Common myeloid progenitor, CD34-positive (primary cell): ENCODE data around the gene DYNLT5.
"Not testable (repeated sequence)": the region's sequence is repeated elsewhere in the genome, so short reads cannot be mapped to it uniquely, and the experiment has no call there.

ENCODE experiments used
- CTCF ChIA-PET: fragments of 350-600 bp; sonication (Branson Sonifier 250); formaldehyde crosslinking; loops from one replicate; lab custom pipeline; 2021; ENCODE audit warnings: antibody characterized with exemption; lab: Charles Lee
- POLR2A ChIA-PET: fragments of 350-600 bp; sonication (Branson Sonifier 250); formaldehyde crosslinking; loops from one replicate; lab custom pipeline; 2021; ENCODE audit warnings: antibody characterized with exemption; lab: Charles Lee
- DNase-seq, 3 donors: peaks; one replicate each; pipeline versions ENCODE4 v3.0.0 to v3.0.0-alpha.2; 2013
- H3K27ac ChIP-seq, 2 experiments: 1 replicate in 1 of 2; 2 replicates in 1 of 2; pipeline ENCODE4 v1.7.0; 2013; ENCODE audit warnings: inconsistent platforms in 2 of 2, low read length in 2 of 2, mild to moderate bottlenecking in 2 of 2, low read depth in 1 of 2, moderate library complexity in 1 of 2; ENCODE audit not compliant: severe bottlenecking in 2 of 2, insufficient read depth in 1 of 2, poor library complexity in 1 of 2
- H3K27me3 ChIP-seq, 5 experiments: replicated peaks in 2 of 5; 1 replicate in 3 of 5; 2 replicates in 2 of 5; pipeline versions ENCODE4 v1.6.1 to v1.7.0; 2013; ENCODE audit warnings: low read length in 4 of 5, mild to moderate bottlenecking in 2 of 5, moderate library complexity in 2 of 5, inconsistent platforms in 1 of 5; ENCODE audit not compliant: insufficient read depth in 5 of 5, control insufficient read depth in 4 of 5
- H3K36me3 ChIP-seq, 4 experiments: 1 replicate in 2 of 4; 2 replicates in 2 of 4; pipeline versions ENCODE4 v1.6.1 to v1.7.0; 2013; ENCODE audit warnings: low read length in 3 of 4, control low read depth in 1 of 4, mild to moderate bottlenecking in 1 of 4; ENCODE audit not compliant: control insufficient read depth in 4 of 4, insufficient read depth in 4 of 4
- H3K4me1 ChIP-seq, 4 experiments: 1 replicate in 3 of 4; 2 replicates in 1 of 4; pipeline versions ENCODE4 v1.6.1 to v1.7.1; 2013; ENCODE audit warnings: low read length in 3 of 4, mild to moderate bottlenecking in 3 of 4, control low read depth in 1 of 4, inconsistent platforms in 1 of 4, moderate library complexity in 1 of 4; ENCODE audit not compliant: control insufficient read depth in 4 of 4, insufficient read depth in 4 of 4; ENCODE audit errors: control extremely low read depth in 1 of 4
- H3K4me3 ChIP-seq, 7 experiments: 1 replicate in 4 of 7; 2 replicates in 3 of 7; pipeline versions ENCODE4 v1.5.1 to v1.7.0; 2013; ENCODE audit warnings: mild to moderate bottlenecking in 7 of 7, low read length in 6 of 7, moderate library complexity in 6 of 7, inconsistent platforms in 2 of 7, low read depth in 2 of 7, control low read depth in 1 of 7; ENCODE audit not compliant: insufficient read depth in 4 of 7, control insufficient read depth in 1 of 7; ENCODE audit errors: extremely low read depth in 1 of 7
- H3K9me3 ChIP-seq, 5 experiments: 1 replicate in 4 of 5; 2 replicates in 1 of 5; pipeline versions ENCODE4 v1.6.1 to v1.7.1; 2013; ENCODE audit warnings: low read length in 4 of 5, mild to moderate bottlenecking in 2 of 5, inconsistent platforms in 1 of 5, low read depth in 1 of 5, moderate library complexity in 1 of 5; ENCODE audit not compliant: control insufficient read depth in 4 of 5, insufficient read depth in 2 of 5; ENCODE audit errors: control extremely low read depth in 1 of 5
- WGBS: methylation state at CpG from one replicate; pipeline ENCODE4 v1.1.5; 2013; ENCODE audit not compliant: insufficient coverage; 5-methylcytosine and 5-hydroxymethylcytosine counted together

DYNLT5 gene

DNA sequence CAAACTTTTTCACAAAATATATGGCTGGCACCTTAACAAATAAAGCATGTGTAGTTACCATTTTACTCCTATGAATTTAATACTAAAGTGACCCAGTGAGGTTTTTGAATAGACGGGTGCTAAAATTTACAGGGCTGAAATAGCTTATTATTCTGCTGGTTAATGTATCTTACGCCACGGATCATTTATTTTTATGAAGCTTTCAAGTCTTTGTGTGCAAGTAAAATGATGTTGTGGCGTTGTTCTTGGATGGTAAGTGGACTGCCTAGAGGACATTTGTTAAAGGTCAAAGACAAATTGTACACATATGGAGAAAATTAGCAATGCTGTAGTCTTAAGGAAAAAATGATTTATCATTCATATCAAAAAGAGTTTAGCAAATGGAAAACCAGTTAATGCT is 26.0 kb downstream of the DYNLT5 start:
- WGBS, result 100% methylated on average over 4 of the region's 4 CpGs
- Histone ChIP-seq H3K4me1 (no peaks in the 10 kb centered on the region), H3K36me3 (peaks cover 1 to 68% (median 26%) of the 10 kb centered on the region in 4 experiments), H3K27ac (no peak overlapping the region), H3K27me3 (no peaks in the 10 kb centered on the region), H3K4me3 (no peak overlapping the region), H3K9me3 (peaks cover 3 to 24% (median 10%) of the 10 kb centered on the region in 5 experiments)
- ChIA-PET CTCF (interaction anchor here (1.0 kb wide), 1 partner anchor 20 kb away, joined by 4 read pairs; no protein-coding TSS in a partner anchor), POLR2A (no interaction called here)
- no peak for DNase-seq

- Histone ChIP-seq H3K27me3 (no peaks in the 10 kb centered on the region), H3K4me3 (no peak overlapping the region), H3K27ac (no peak overlapping the region), H3K36me3 (peaks cover 0 to 61% (median 23%) of the 10 kb centered on the region in 4 experiments), H3K4me1 (no peaks in the 10 kb centered on the region), H3K9me3 (peaks cover 3 to 24% (median 10%) of the 10 kb centered on the region in 5 experiments)
- POLR2A ChIA-PET, result no interaction called here
- DNase-seq, result no peak
- no CpG with 5 or more reads among the region's 4 CpGs for WGBS
- CTCF ChIA-PET, result interaction anchor here (0.9 kb wide), 1 partner anchor 12 kb away, joined by 3 read pairs; no protein-coding TSS in a partner anchor
Measured at GRCh38 chr1:66778969-66779368, 26.7 kb downstream of the DYNLT5 start.

DNA sequence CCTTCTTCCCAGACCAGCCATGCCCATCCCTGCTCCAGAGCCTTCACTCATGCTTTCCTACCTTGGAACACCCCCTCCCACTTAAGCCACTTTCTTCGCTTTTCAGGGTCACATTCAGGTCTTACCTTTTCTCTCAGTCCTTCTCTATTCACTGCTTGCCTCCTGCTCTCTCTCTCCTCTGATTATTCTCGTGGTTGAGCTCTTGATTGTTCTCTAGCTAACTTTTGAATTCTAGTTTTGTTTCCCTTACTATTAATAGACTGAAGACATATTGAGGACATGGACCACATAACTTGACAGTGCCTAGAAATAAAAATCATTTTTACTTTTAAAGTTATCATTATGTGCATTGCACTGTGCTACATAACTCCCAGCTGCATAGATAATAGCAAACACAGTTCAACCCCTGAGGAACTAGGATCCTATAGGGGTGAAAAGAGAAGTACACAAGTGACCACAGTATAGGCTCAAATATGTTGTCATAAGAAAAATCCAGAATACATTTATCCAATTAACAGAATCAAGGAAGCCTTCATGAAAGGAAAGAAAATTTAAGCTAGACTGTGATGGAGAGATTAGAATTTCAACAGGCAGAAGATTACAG is 27.3 kb downstream of the DYNLT5 start:
- Histone ChIP-seq H3K4me1 (no peaks in the 10 kb centered on the region), H3K27me3 (no peaks in the 10 kb centered on the region), H3K4me3 (no peak overlapping the region), H3K27ac (no peak overlapping the region), H3K36me3 (peaks cover 0 to 55% (median 21%) of the 10 kb centered on the region in 4 experiments), H3K9me3 (peaks cover 3 to 24% (median 10%) of the 10 kb centered on the region in 5 experiments)
- ChIA-PET CTCF (interaction anchor here (0.9 kb wide), 1 partner anchor 13 kb away, joined by 3 read pairs; no protein-coding TSS in a partner anchor), POLR2A (no interaction called here)
- WGBS, result 100% methylated on average over 2 of the region's 2 CpGs
- no peak for DNase-seq

DNA sequence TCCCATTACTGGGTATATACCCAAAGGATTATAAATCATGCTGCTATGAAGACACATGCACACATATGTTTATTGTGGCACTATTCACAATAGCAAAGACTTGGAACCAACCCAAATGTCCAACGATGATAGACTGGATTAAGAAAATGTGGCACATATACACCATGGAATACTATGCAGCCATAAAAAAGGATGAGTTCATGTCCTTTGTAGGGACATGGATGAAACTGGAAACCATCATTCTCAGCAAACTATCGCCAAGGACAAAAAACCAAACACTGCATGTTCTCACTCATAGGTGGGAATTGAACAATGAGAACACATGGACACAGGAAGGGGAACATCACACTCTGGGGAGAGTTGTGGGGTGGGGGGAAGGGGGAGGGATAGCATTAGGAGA is 33.5 kb downstream of the DYNLT5 start:
- H3K4me1 ChIP-seq, H3K4me3 ChIP-seq, H3K27ac ChIP-seq, H3K36me3 ChIP-seq, POLR2A ChIA-PET, H3K9me3 ChIP-seq, CTCF ChIA-PET, DNase-seq, H3K27me3 ChIP-seq: not testable (repeated sequence)
- no CpG with 5 or more reads among the region's 2 CpGs for WGBS

DNA sequence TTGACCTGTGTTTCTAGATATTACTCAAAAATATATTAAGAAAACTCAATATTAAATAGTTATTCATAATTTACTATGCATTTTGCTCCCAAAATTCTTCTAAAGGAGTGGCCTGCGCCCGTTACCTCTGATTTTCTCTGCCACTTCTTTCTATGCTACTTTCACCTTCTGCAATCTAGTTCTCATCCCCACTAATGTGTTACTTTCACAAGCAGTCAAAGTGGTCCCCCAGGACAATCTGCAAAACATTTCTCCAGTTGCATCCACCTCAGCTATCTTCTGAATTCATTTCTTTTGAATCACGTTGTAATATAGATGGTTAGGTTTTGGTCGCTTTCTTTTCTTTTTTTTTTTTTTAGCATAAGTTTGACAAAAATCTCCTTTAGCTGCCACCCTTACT is 35.4 kb downstream of the DYNLT5 start:
- H3K27ac ChIP-seq, result no peak overlapping the region
- H3K27me3 ChIP-seq, result no peaks in the 10 kb centered on the region
- CTCF ChIA-PET, result interaction anchor here (0.6 kb wide), 1 partner anchor 57 kb away, joined by 3 read pairs; no protein-coding TSS in a partner anchor
- POLR2A ChIA-PET, result no interaction called here
- DNase-seq, result no peak
- H3K9me3 ChIP-seq, result no peaks in the 10 kb centered on the region
- no peaks in the 10 kb centered on the region for H3K36me3 ChIP-seq
- H3K4me1 ChIP-seq, result peaks cover 0 to 9% (median 3%) of the 10 kb centered on the region in 4 experiments
- H3K4me3 ChIP-seq, result no peak overlapping the region
- WGBS, result 94% methylated on average over 2 of the region's 4 CpGs

GRCh38 chr1:66788231-66788939 is 36.1 kb downstream of the DYNLT5 start:
- H3K4me3 ChIP-seq, result no peak overlapping the region
- POLR2A ChIA-PET, result no interaction called here

More at GRCh38 chr1:66788231-66788939, 36.1 kb downstream of the DYNLT5 start:
- no peaks in the 10 kb centered on the region for H3K9me3 ChIP-seq
- DNase-seq, result peak in 2 of 3 donors; percentile 49 to 52
- H3K27me3 ChIP-seq, result no peaks in the 10 kb centered on the region
- WGBS, result 57% methylated on average over 1 of the region's 6 CpGs
- H3K4me1 ChIP-seq, result peaks cover 0 to 9% (median 3%) of the 10 kb centered on the region in 4 experiments
- no peak overlapping the region for H3K27ac ChIP-seq
- no peaks in the 10 kb centered on the region for H3K36me3 ChIP-seq
- CTCF ChIA-PET, result no interaction called here
